Neural progenitor cell (in vitro differentiated cells): ENCODE results near the gene CAMK1D.

Experiments
- CTCF ChIP-seq: fragments of 200-600 bp; sonication (generic); IDR thresholded peaks from 2 replicates; pipeline ENCODE4 v1.5.1; 2017; ENCODE audit warnings: antibody characterized with exemption, mild to moderate bottlenecking
- EZH2 ChIP-seq: fragments of 200-600 bp; sonication (generic); IDR thresholded peaks from 2 replicates; pipeline ENCODE4 v1.6.1; 2017; ENCODE audit warnings: antibody characterized with exemption, mild to moderate bottlenecking, moderate library complexity
- EZH2phosphoT487 ChIP-seq: fragments of 200-600 bp; sonication (generic); IDR thresholded peaks from 2 replicates; pipeline ENCODE4 v1.6.1; 2017; ENCODE audit warnings: antibody characterized with exemption

DNA sequence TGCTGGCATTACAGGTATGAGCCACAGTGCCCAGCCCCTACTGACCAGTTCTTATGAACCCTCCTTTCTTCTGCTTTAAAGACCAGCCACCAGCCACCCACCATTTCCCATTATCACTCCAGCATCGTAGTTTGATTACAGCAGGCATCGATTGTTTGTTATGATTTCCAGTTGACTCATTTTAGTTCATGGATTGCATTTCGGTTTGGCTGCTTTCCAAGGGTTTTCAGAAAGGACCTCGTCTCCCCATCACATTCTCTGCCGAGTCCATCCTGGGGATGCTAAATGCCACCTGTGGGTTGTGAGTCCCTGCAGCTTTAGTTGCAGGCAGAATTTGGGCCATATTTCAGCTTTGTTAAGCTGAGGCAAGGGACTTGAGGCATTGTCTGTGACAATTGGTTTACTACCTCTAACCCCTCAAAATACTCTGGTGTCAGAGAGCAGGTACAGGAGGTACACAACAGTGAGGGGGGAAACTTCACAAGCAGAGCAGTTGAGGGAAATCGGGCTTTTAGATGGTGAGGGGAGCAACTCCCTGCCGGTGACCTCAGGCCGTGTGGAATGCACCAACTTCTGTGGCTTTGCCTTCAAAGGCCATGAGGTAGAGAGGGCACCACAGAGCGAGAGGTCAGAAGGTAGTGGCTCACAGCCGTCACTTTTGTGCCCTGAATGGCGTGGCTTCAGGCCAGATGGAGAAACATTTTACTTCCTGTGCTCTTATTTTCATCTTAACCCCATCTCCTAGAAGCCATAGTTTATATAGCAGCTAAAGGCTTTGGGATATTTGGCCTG is 448.3 kb downstream of the CAMK1D start:
- no peak for TF ChIP-seq CTCF
- no peak for TF ChIP-seq EZH2
- TF ChIP-seq EZH2phosphoT487, result no peak
